ENCODE results near the gene MYL7. TPM values are rescaled to one million over a fixed set of nuclear protein-coding genes. Genes with fewer than 3 reads are reported as not detected.

The MYL7 gene
- total RNA-seq, 4 donors from 2014 or later, result not detected

DNA sequence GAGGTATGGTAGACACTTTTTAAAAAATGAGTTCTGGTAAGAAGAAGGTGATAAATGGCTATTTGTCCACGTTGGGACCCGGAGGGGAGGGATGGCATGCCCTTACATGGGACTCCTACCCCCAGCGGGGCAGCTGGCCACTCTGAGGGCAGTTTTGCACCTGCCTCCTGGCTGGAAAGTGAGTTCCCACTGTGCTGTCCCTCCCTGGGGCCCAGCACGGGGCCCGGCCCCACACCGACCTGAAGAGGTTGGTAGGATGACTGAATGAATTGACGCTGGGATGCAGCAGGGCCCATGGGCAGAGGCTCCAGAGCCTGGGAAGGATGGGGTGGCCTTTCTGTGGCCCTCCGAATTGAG, 37.6 kb downstream of the MYL7 start:
- H3K4me3 ChIP-seq (replicated peaks in 1 of 3), result peak overlapping the region in 1 of 3 donors; percentile 52
- peak overlapping the region in 2 of 3 donors; percentile 61 to 87 for H3K27ac ChIP-seq
- TF ChIP-seq, protein P1, sequence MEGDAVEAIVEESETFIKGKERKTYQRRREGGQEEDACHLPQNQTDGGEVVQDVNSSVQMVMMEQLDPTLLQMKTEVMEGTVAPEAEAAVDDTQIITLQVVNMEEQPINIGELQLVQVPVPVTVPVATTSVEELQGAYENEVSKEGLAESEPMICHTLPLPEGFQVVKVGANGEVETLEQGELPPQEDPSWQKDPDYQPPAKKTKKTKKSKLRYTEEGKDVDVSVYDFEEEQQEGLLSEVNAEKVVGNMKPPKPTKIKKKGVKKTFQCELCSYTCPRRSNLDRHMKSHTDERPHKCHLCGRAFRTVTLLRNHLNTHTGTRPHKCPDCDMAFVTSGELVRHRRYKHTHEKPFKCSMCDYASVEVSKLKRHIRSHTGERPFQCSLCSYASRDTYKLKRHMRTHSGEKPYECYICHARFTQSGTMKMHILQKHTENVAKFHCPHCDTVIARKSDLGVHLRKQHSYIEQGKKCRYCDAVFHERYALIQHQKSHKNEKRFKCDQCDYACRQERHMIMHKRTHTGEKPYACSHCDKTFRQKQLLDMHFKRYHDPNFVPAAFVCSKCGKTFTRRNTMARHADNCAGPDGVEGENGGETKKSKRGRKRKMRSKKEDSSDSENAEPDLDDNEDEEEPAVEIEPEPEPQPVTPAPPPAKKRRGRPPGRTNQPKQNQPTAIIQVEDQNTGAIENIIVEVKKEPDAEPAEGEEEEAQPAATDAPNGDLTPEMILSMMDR (IDR thresholded peaks at IDR 0.05), result no peak
- no peak for TF ChIP-seq POLR2A (IDR thresholded peaks at IDR 0.05)
- DNase-seq, result no peak
- 72 to 83% methylated on average over 1 to 5 of the region's 8 CpGs for WGBS, 2 donors
- no peaks in the 10 kb centered on the region for H3K36me3 ChIP-seq
- peaks cover 0 to 14% of the 10 kb centered on the region in 2 donors for H3K4me1 ChIP-seq
- H3K9me3 ChIP-seq, result no peaks in the 10 kb centered on the region
- intact Hi-C loops (cut with DNase I), result no loop called here
- no peaks in the 10 kb centered on the region for H3K27me3 ChIP-seq

DNA sequence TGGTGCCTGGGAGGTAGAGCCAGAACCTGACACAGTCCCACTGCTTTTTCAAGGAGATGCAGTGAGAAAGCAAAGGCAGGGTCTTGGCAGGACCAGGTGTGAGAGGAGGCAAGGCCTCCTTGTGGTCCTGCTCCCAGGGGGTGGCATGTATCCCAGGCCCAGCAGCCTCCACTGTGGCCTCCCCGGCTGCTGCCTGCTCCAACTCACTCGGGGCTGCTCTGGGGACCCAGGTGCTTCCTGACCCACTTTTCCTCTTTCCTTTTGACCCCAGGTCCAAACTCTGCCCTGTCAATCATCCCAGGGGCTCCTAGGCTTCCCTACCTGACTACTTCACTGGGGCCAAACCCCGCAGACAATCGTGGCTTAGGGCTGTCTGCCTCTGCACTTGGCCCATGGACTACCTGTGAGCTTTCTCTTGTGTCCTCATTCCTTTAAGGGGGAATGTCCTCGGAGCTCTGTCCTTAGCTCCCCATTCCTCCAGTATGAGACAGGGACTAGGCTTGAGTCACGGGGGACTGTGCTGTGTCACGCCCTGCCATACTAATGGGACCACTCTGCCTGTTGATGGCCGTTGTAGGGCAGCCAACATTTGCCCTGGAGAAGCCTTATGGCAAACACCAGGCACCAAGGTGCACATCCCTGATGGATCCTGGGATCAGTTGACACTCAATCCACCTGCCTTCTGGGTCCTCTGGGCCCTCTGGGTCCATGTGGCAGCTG, 38.1 kb downstream of the MYL7 start:
- DNase-seq, result no peak
- intact Hi-C loops (cut with DNase I), result no loop called here
- H3K4me1 ChIP-seq, result peaks cover 0 to 14% of the 10 kb centered on the region in 2 donors

DNA sequence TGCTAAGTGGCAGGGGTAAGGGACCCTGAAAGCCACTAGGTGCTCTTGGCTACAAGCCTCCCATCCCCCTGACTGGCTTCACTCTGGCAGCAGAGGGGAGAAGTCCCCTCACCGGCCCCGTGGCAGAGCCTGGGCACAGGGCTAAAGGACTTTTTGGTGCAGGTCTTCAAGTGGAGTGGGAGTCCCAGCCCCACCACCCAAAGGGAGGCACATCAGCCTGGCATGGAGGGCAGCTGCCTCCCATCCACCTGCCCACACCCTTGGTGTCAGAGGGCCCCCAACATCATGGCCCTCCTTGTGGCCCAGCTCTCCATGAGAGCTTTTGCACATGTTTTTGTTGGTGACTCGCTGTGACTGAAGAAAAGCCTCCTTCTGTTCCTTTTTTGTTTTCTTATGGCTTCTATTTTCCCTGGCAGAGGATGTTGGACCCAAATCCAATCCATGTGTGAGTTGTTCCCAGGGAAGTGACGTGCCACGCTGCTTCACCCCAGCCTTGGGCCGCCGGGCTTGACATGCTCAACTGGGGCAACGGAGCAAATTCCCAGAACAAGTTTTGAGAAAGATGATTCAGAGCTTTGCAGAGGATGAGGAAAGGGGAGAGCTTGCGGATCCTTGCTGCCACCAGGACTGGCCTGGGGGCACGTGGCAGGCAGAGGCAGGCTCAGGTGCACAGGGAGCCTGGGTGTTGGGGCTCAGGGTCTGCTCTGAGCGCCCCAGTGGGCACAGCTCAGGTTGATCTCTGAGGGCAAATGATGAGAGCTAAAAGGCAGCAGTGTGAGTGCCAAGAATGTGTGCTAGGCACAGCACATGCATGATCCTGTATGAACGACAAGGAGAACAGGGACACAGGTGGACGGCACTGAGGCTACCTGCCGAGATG, 38.9 kb downstream of the MYL7 start:
- Histone ChIP-seq H3K27me3 (no peaks in the 10 kb centered on the region), H3K36me3 (no peaks in the 10 kb centered on the region), H3K4me3 (replicated peaks in 1 of 3) (no peak overlapping the region), H3K9me3 (no peaks in the 10 kb centered on the region), H3K27ac (peak overlapping the region; percentile 26 to 87 (median 61)), H3K4me1 (peaks cover 0 to 14% of the 10 kb centered on the region in 2 donors)
- DNase-seq, result peak in 1 of 2 donors; percentile 31
- TF ChIP-seq, protein P1 (IDR thresholded peaks at IDR 0.05), result no peak
- no peak for TF ChIP-seq POLR2A (IDR thresholded peaks at IDR 0.05)
- 81 to 84% methylated on average over 14 of the region's 14 CpGs for WGBS, 2 donors
- intact Hi-C loops (cut with DNase I), result no loop called here

More for the DNA sequence above, 38.1 kb downstream of the MYL7 start:
- no peaks in the 10 kb centered on the region for H3K36me3 ChIP-seq
- peak overlapping the region in 1 of 3 donors; percentile 52 for H3K4me3 ChIP-seq (replicated peaks in 1 of 3)
- no peaks in the 10 kb centered on the region for H3K27me3 ChIP-seq
- TF ChIP-seq, protein P1 (IDR thresholded peaks at IDR 0.05), result no peak
- TF ChIP-seq POLR2A (IDR thresholded peaks at IDR 0.05), result no peak
- H3K9me3 ChIP-seq, result no peaks in the 10 kb centered on the region
- H3K27ac ChIP-seq, result peak overlapping the region in 2 of 3 donors; percentile 61 to 87
- 79 to 81% methylated on average over 8 of the region's 8 CpGs for WGBS, 2 donors

DNA sequence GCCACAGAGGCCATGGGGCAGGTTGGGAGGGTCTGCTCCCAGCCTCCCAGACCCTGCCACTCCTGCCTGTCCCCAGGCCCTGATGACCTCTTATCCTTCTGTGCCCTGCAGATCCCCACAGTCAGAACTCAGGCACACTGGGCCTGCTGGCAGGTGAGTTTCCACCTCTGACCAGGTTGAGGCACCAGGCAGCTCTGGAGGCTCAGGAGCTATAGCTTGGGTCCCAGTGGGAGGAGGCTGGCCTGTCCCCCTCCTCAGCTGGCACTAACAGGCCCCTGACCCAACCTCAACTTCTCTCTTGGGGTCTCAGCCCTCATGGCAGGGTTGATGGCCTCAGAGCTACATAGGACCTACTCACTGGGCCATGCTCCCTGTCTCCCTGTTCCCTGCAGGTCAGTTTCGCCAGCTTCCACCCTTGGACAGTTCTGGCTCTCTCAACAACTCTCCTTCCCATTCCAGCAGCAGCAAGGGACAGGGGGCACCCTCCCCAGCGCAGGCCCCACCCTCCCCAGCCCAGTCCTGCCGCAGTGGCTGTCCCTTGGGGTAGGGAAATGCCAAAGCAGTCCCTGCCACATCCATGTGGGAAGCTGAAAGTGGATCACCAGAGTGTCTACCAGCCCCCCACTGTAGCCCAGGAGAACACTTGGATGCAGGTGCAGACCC, 39.7 kb downstream of the MYL7 start:
- DNase-seq, result no peak
- WGBS, 2 donors, result 97 to 100% methylated on average over 1 to 3 of the region's 3 CpGs
- intact Hi-C loops (cut with DNase I), result no loop called here
- Histone ChIP-seq H3K4me1 (peaks cover 0 to 14% of the 10 kb centered on the region in 2 donors), H3K27ac (peak overlapping the region; percentile 2 to 72 (median 26)), H3K27me3 (no peaks in the 10 kb centered on the region), H3K36me3 (no peaks in the 10 kb centered on the region), H3K9me3 (no peaks in the 10 kb centered on the region), H3K4me3 (replicated peaks in 1 of 3) (no peak overlapping the region)
- TF ChIP-seq, protein P1 (IDR thresholded peaks at IDR 0.05), result no peak
- TF ChIP-seq POLR2A (IDR thresholded peaks at IDR 0.05), result no peak

All from thyroid gland (tissue), 4 donors.